K562 (cell line): ENCODE data around the gene ZNF428. TPM values are rescaled to one million over a fixed set of nuclear protein-coding genes. Genes with fewer than 3 reads are reported as not detected.
A peak's percentile ranks its signal among the peaks of the same experiment; 100 is the strongest.

Source experiments
- ATAC-seq: fragments of 200-7000 bp; cut with Tn5 transposase; 3 replicates; pipeline ENCODE4 v1.9.1; 2020; ENCODE audit warnings: moderate library complexity
- BruUV-seq: library from RNA; stranded (reverse); fragments of 400-500 nt; replicated peaks from 2 replicates; lab custom pipeline; 2021; lab: Mats Ljungman, UMichigan
- CTCF ChIA-PET: fragments of 300-600 bp; formaldehyde crosslinking; extraction: SDS; loops from one replicate; lab custom pipeline; 2021; ENCODE audit warnings: low intra/inter-chr PET ratio; lab: Yijun Ruan, JAX
- POLR2A ChIA-PET: fragments of 300-600, 350-650 bp; sonication (Branson Sonifier 250); formaldehyde crosslinking; extraction: SDS; loops from one replicate; lab custom pipeline; 2021; ENCODE audit warnings: antibody characterized with exemption, inconsistent platforms; lab: Yijun Ruan, JAX
- DNase-seq, 4 experiments: peaks; one replicate each; pipeline versions ENCODE4 v3.0.0 to v3.0.0-alpha.2; 2011 to 2018; ENCODE audit warnings: low spot score in 3 of 4, mixed read lengths in 3 of 4; ENCODE audit errors: extremely low read depth in 1 of 4
- FAIRE-seq: peaks from 2 replicates; lab custom pipeline; 2011; peaks lifted over from hg19 to GRCh38; lab: Jason Lieb, UNC
- H2AFZ ChIP-seq: 2 replicates; pipeline ENCODE4 v1.6.0; 2011; ENCODE audit warnings: low read depth, low read length, control low read depth, inconsistent platforms
- H3K27ac ChIP-seq: fragments of 200-600 bp; 3 replicates; pipeline ENCODE4 v1.8.0; 2011; ENCODE audit warnings: low read depth, mild to moderate bottlenecking, control low read depth, inconsistent platforms, low read length, moderate library complexity, mixed read lengths; ENCODE audit errors: extremely low read depth
- H3K27me3 ChIP-seq, 2 experiments: fragments of 300-600 bp in 1 of 2; 2 replicates in 1 of 2; 3 replicates in 1 of 2; pipeline versions ENCODE4 v1.6.0 to v1.8.0; 2011; ENCODE audit warnings: inconsistent platforms in 2 of 2, low read length in 2 of 2, mild to moderate bottlenecking in 1 of 2, mixed read lengths in 1 of 2, moderate library complexity in 1 of 2; ENCODE audit not compliant: control insufficient read depth in 2 of 2, insufficient read depth in 2 of 2
- H3K36me3 ChIP-seq: fragments of 300-600 bp; 3 replicates; pipeline ENCODE4 v1.8.0; 2011; ENCODE audit warnings: mild to moderate bottlenecking, low read length, inconsistent platforms; ENCODE audit not compliant: control insufficient read depth, insufficient read depth
- H3K4me1 ChIP-seq, 2 experiments: fragments of 200-600 bp in 1 of 2; replicated peaks in 1 of 2; 2 replicates in 1 of 2; 3 replicates in 1 of 2; pipeline versions ENCODE4 v1.5.1 to v1.8.0; 2011; ENCODE audit warnings: inconsistent platforms in 2 of 2, low read length in 2 of 2, mild to moderate bottlenecking in 1 of 2, mixed read lengths in 1 of 2, moderate library complexity in 1 of 2; ENCODE audit not compliant: control insufficient read depth in 2 of 2, insufficient read depth in 2 of 2
- H3K4me2 ChIP-seq: 2 replicates; pipeline ENCODE4 v1.6.1; 2011; ENCODE audit warnings: low read length, control low read depth, inconsistent platforms, mixed read lengths; ENCODE audit not compliant: insufficient read depth
- H3K4me3 ChIP-seq: fragments of 200-600 bp; sonication (generic), shearing (Covaris generic); 2 replicates; pipeline ENCODE4 v1.5.1; 2016; ENCODE audit warnings: control low read depth, inconsistent platforms
- H3K79me2 ChIP-seq: fragments of 200-600 bp; 3 replicates; pipeline ENCODE4 v1.8.0; 2011; ENCODE audit warnings: low read length, inconsistent platforms; ENCODE audit not compliant: control insufficient read depth, insufficient read depth
- H3K9ac ChIP-seq, 2 experiments: 2 replicates each; pipeline versions ENCODE4 v1.6.0 to v1.6.1; 2011; ENCODE audit warnings: low read depth in 2 of 2, low read length in 2 of 2, control low read depth in 1 of 2, inconsistent platforms in 1 of 2, mild to moderate bottlenecking in 1 of 2, mixed read lengths in 1 of 2; ENCODE audit not compliant: insufficient read depth in 1 of 2
- H3K9me1 ChIP-seq: one replicate; pipeline ENCODE4 v1.6.0; 2011; ENCODE audit warnings: inconsistent platforms, mild to moderate bottlenecking, low read length, moderate library complexity; ENCODE audit not compliant: control insufficient read depth, insufficient read depth
- H3K9me3 ChIP-seq: replicated peaks from 2 replicates; pipeline ENCODE4 v1.5.1; 2011; ENCODE audit warnings: low read depth, low read length, inconsistent platforms; ENCODE audit not compliant: control insufficient read depth, insufficient read depth
- H4K20me1 ChIP-seq: replicated peaks from 2 replicates; pipeline ENCODE4 v1.6.1; 2011; ENCODE audit warnings: low read length, inconsistent platforms, mixed read lengths; ENCODE audit not compliant: control insufficient read depth, insufficient read depth
- BCOR ChIP-seq: fragments of 450-650 bp; IDR thresholded peaks from 2 replicates; pipeline ENCODE4 v1.6.1; 2016
- CBX3 ChIP-seq, 2 experiments: IDR thresholded peaks; 1 replicate in 1 of 2; 2 replicates in 1 of 2; pipeline ENCODE4 v1.6.1; 2012; ENCODE audit warnings: inconsistent platforms in 2 of 2, low read length in 2 of 2, borderline replicate concordance in 1 of 2, control low read depth in 1 of 2
- L3MBTL2 ChIP-seq: fragments of 450-650 bp; IDR thresholded peaks from 2 replicates; pipeline ENCODE4 v1.6.1; 2016; ENCODE audit warnings: mild to moderate bottlenecking, moderate library complexity
- POLR2A ChIP-seq: fragments of 450-650 bp; conservative IDR thresholded peaks from 2 replicates; pipeline ENCODE4 v1.6.1; 2016
- TSC22D4 ChIP-seq: fragments of 450-650 bp; IDR thresholded peaks from 2 replicates; pipeline ENCODE4 v1.6.1; 2016; ENCODE audit warnings: missing genetic modification characterization, missing biosample characterization, control low read depth
- ZNF239 ChIP-seq: fragments of 250-450 bp; sonication (Bioruptor Pico); IDR thresholded peaks from 2 replicates; pipeline ENCODE4 v1.4.0; 2020; ENCODE audit warnings: mild to moderate bottlenecking
- WGBS: fragments of 100-300 bp; shearing (Covaris generic); methylation state at CpG from one replicate; pipeline ENCODE4 v1.1.6; 2016; ENCODE audit warnings: low coverage, mixed read lengths; ENCODE audit not compliant: insufficient coverage; ENCODE audit errors: missing lambda C conversion rate; 5-methylcytosine and 5-hydroxymethylcytosine counted together
- in situ Hi-C: fragments of 300-500 bp; cut with MboI; formaldehyde crosslinking; loops from 4 replicates; pipeline ENCODE4 v1.15.0; 2018; ENCODE audit warnings: inconsistent platforms, mixed read lengths
- intact Hi-C: fragments of 100-400 bp; cut with micrococcal nuclease; formaldehyde crosslinking; loops from 2 replicates; pipeline ENCODE4 v1.14.2; 2022
- polyA plus RNA-seq, 8 experiments: library from polyadenylated mRNA; depleted of rRNA in 4 of 8; stranded (reverse) in 5 of 8; unstranded in 3 of 8; fragments of >200 nt; fragmentation: Nextera tagmentation in 2 of 8; fragmentation: Illumina TruSeq in 1 of 8; extraction: Ambion mirVana in 2 of 8; extraction: Trizol in 1 of 8; gene quantifications; 2 replicates each; pipeline versions ENCODE4 v1.2.1 to v1.2.3, GENCODE V29; 2011 to 2014; ENCODE audit warnings: inconsistent platforms in 1 of 8, missing spikeins in 1 of 8
- total RNA-seq, 7 experiments: library from RNA; depleted of rRNA in 6 of 7; stranded (reverse); fragments of >200 nt in 6 of 7; fragmentation: Illumina TruSeq in 2 of 7; extraction: Trizol in 2 of 7; gene quantifications; 2 replicates each; pipeline versions ENCODE4 v1.2.1 to v1.2.3, GENCODE V29; 2011 to 2021; ENCODE audit warnings: low replicate concordance in 1 of 7
- TF ChIP-seq, protein P1 (sequence below): fragments of 450-650 bp; IDR thresholded peaks from 2 replicates; pipeline ENCODE4 v1.6.1; 2018; ENCODE audit not compliant: partially characterized antibody
- TF ChIP-seq, protein P2 (sequence below): sonication (generic); formaldehyde crosslinking; IDR thresholded peaks from 2 replicates; pipeline ENCODE4 v1.8.1; 2022; ENCODE audit warnings: missing genetic modification reagents
- TF ChIP-seq, protein P3 (sequence below): sonication (generic); formaldehyde crosslinking; IDR thresholded peaks from 2 replicates; pipeline ENCODE4 v1.8.1; 2023; ENCODE audit warnings: missing genetic modification reagents, mild to moderate bottlenecking, borderline replicate concordance
- TF ChIP-seq, protein P4 (sequence below): fragments of 250-450 bp; sonication (Bioruptor Pico); IDR thresholded peaks from 2 replicates; pipeline ENCODE4 v1.4.0; 2020; ENCODE audit warnings: mild to moderate bottlenecking
- TF ChIP-seq, protein P5 (sequence below): fragments of 250-450 bp; sonication (Bioruptor Pico); IDR thresholded peaks from 2 replicates; pipeline ENCODE4 v1.8.0; 2022; ENCODE audit warnings: moderate library complexity, mild to moderate bottlenecking, inconsistent platforms

The ZNF428 gene
- total and polyA plus RNA-seq, 9 of the 15 experiments (the other 6 are each of a cell fraction or from before 2014, with no cell fraction given): 0.15 to 85.7 (median 15.9) TPM

DNA sequence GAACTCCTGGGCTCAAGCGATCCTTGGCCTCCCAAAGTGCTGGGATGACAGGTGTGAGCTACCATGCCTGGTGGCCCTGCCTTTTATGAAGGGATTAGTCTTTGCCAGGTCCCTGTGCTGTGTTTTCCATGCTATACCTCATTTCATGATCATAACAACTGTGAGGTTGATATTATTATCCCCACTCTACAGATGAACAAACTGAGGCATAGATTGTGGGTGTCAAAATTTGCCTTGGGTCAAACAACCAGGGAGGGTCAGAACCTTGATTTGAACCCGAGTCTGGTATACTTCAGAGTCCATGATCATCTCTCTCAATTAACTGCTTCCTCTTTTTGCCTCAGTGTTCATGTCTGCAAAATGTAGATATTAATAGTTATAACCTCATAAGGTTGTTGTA is 36.9 kb downstream of the ZNF428 start:
- Histone ChIP-seq H2AFZ (no peak overlapping the region), H3K4me2 (no peak overlapping the region), H3K27ac (no peak overlapping the region), H3K9me1 (no peaks in the 10 kb centered on the region), H3K36me3 (no peaks in the 10 kb centered on the region), H3K27me3 (no peaks in the 10 kb centered on the region; a peak in 1 of 5 replicates), H3K9ac (no peak overlapping the region), H3K9me3 (no peaks in the 10 kb centered on the region), H3K4me3 (no peak overlapping the region), H4K20me1 (no peaks in the 10 kb centered on the region), H3K4me1 (peaks cover 10 to 13% of the 10 kb centered on the region in 2 experiments; a peak in 4 of 5 replicates), H3K79me2 (no peaks in the 10 kb centered on the region)
- in situ Hi-C loops: no loop called here
- DNase-seq (no peak), ATAC-seq (no peak), FAIRE-seq (no peak)
- BruUV-seq: no TSS peak
- ChIA-PET CTCF (no interaction called here), POLR2A (interaction anchor here (1.2 kb wide), 2 partner anchors 12 to 13 kb away, joined by 4 to 5 read pairs; partner anchors contain the start of genes IRGQ and ZNF576)
- intact Hi-C loops: no loop called here
- WGBS: 54% methylated on average over 2 of the region's 2 CpGs
- TF ChIP-seq TSC22D4 (no peak), BCOR (peak; percentile 88), CBX3 (IDR thresholded peaks at IDR 0.05; ENCODE audit: borderline replicate concordance in 1 of 2, low read length in 2 of 2) (0 out of 3 replicates have a peak, but pooled peaks of 1 of the 2 experiments have one; percentile 33), ZNF239 (CRISPR knock-in tag) (no peak), POLR2A (no peak), L3MBTL2 (no peak)
- TF ChIP-seq, protein P1, sequence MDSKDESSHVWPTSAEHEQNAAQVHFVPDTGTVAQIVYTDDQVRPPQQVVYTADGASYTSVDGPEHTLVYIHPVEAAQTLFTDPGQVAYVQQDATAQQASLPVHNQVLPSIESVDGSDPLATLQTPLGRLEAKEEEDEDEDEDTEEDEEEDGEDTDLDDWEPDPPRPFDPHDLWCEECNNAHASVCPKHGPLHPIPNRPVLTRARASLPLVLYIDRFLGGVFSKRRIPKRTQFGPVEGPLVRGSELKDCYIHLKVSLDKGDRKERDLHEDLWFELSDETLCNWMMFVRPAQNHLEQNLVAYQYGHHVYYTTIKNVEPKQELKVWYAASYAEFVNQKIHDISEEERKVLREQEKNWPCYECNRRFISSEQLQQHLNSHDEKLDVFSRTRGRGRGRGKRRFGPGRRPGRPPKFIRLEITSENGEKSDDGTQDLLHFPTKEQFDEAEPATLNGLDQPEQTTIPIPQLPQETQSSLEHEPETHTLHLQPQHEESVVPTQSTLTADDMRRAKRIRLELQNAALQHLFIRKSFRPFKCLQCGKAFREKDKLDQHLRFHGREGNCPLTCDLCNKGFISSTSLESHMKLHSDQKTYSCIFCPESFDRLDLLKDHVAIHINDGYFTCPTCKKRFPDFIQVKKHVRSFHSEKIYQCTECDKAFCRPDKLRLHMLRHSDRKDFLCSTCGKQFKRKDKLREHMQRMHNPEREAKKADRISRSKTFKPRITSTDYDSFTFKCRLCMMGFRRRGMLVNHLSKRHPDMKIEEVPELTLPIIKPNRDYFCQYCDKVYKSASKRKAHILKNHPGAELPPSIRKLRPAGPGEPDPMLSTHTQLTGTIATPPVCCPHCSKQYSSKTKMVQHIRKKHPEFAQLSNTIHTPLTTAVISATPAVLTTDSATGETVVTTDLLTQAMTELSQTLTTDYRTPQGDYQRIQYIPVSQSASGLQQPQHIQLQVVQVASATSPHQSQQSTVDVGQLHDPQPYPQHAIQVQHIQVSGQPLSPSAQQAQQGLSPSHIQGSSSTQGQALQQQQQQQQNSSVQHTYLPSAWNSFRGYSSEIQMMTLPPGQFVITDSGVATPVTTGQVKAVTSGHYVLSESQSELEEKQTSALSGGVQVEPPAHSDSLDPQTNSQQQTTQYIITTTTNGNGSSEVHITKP: no peak
- TF ChIP-seq, protein P2, sequence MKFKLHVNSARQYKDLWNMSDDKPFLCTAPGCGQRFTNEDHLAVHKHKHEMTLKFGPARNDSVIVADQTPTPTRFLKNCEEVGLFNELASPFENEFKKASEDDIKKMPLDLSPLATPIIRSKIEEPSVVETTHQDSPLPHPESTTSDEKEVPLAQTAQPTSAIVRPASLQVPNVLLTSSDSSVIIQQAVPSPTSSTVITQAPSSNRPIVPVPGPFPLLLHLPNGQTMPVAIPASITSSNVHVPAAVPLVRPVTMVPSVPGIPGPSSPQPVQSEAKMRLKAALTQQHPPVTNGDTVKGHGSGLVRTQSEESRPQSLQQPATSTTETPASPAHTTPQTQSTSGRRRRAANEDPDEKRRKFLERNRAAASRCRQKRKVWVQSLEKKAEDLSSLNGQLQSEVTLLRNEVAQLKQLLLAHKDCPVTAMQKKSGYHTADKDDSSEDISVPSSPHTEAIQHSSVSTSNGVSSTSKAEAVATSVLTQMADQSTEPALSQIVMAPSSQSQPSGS (CRISPR knock-in tag): no peak
- TF ChIP-seq, protein P3, sequence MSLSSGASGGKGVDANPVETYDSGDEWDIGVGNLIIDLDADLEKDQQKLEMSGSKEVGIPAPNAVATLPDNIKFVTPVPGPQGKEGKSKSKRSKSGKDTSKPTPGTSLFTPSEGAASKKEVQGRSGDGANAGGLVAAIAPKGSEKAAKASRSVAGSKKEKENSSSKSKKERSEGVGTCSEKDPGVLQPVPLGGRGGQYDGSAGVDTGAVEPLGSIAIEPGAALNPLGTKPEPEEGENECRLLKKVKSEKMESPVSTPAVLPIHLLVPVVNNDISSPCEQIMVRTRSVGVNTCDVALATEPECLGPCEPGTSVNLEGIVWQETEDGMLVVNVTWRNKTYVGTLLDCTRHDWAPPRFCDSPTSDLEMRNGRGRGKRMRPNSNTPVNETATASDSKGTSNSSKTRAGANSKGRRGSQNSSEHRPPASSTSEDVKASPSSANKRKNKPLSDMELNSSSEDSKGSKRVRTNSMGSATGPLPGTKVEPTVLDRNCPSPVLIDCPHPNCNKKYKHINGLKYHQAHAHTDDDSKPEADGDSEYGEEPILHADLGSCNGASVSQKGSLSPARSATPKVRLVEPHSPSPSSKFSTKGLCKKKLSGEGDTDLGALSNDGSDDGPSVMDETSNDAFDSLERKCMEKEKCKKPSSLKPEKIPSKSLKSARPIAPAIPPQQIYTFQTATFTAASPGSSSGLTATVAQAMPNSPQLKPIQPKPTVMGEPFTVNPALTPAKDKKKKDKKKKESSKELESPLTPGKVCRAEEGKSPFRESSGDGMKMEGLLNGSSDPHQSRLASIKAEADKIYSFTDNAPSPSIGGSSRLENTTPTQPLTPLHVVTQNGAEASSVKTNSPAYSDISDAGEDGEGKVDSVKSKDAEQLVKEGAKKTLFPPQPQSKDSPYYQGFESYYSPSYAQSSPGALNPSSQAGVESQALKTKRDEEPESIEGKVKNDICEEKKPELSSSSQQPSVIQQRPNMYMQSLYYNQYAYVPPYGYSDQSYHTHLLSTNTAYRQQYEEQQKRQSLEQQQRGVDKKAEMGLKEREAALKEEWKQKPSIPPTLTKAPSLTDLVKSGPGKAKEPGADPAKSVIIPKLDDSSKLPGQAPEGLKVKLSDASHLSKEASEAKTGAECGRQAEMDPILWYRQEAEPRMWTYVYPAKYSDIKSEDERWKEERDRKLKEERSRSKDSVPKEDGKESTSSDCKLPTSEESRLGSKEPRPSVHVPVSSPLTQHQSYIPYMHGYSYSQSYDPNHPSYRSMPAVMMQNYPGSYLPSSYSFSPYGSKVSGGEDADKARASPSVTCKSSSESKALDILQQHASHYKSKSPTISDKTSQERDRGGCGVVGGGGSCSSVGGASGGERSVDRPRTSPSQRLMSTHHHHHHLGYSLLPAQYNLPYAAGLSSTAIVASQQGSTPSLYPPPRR: no peak
- TF ChIP-seq, protein P4, sequence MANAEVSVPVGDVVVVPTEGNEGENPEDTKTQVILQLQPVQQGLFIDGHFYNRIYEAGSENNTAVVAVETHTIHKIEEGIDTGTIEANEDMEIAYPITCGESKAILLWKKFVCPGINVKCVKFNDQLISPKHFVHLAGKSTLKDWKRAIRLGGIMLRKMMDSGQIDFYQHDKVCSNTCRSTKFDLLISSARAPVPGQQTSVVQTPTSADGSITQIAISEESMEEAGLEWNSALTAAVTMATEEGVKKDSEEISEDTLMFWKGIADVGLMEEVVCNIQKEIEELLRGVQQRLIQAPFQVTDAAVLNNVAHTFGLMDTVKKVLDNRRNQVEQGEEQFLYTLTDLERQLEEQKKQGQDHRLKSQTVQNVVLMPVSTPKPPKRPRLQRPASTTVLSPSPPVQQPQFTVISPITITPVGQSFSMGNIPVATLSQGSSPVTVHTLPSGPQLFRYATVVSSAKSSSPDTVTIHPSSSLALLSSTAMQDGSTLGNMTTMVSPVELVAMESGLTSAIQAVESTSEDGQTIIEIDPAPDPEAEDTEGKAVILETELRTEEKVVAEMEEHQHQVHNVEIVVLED (CRISPR knock-in tag): no peak
- TF ChIP-seq, protein P5, sequence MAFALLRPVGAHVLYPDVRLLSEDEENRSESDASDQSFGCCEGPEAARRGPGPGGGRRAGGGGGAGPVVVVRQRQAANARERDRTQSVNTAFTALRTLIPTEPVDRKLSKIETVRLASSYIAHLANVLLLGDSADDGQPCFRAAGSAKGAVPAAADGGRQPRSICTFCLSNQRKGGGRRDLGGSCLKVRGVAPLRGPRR (CRISPR knock-in tag): no peak
